K562 treated with DMSO at 1 percent for 4 hours (cell line): ENCODE data around the gene CETP. TPM values are rescaled to one million over a fixed set of nuclear protein-coding genes. Genes with fewer than 3 reads are reported as not detected.

Experiments used
- total RNA-seq: library from RNA; unstranded; fragments of 300-600 nt; gene quantifications from 2 replicates; pipeline ENCODE4 v1.2.3, GENCODE V29; 2022; ENCODE audit not compliant: insufficient read depth

Gene CETP
- not detected in 2 replicates for total RNA-seq

DNA sequence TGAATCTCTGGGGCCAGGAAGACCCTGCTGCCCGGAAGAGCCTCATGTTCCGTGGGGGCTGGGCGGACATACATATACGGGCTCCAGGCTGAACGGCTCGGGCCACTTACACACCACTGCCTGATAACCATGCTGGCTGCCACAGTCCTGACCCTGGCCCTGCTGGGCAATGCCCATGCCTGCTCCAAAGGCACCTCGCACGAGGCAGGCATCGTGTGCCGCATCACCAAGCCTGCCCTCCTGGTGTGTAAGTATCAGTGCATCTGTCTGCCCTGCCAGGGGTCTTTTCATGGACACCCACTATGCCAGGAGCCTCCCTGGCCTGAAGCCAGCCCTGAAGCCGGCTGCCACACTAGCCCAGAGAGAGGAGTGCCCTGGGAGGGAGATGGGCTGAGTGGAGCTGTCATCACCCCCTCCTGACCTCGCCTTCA lies at the start of gene CETP:
CETP (plus strand) TSS at position 100 of the 431 bp plus-strand sequence; CDS start at position 130, 30 bp downstream.

DNA sequence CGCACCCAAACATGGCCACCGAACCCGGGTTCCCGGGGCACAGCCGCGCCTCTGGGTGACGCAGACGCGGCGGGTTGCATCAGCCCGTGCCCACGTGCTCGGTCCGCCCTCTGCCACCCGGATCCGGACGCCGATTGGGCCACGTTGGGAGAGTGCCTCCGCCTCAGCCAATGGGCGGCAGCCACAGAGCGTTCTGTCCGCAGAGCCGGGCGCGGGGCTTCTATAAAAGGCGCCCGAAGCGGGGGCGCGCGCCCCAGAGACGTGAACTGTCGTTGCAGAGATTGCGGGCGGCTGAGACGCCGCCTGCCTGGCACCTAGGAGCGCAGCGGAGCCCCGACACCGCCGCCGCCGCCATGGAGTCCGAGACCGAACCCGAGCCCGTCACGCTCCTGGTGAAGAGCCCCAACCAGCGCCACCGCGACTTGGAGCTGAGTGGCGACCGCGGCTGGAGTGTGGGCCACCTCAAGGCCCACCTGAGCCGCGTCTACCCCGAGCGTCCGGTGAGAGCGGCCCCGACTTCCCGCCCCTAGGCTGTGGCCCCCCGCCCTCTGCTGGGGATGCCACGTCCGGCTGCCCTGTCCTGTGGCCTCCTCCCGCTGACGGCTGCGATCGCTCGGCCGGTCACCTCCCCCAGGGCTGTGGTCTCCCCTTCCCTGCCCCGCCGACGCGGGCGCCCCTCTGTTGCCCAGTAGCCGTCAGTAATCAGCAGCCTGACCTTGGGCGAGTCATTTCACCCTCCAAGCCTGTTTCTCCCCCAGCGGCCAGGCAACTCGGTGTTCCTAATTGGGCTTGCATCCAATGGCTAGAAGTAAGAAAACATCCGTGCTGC lies 29.6 kb upstream of the CETP start, which contains the start of gene HERPUD1:
HERPUD1 (plus strand) TSS at position 251 of the 829 bp plus-strand sequence; CDS start at position 354, 103 bp downstream.

DNA sequence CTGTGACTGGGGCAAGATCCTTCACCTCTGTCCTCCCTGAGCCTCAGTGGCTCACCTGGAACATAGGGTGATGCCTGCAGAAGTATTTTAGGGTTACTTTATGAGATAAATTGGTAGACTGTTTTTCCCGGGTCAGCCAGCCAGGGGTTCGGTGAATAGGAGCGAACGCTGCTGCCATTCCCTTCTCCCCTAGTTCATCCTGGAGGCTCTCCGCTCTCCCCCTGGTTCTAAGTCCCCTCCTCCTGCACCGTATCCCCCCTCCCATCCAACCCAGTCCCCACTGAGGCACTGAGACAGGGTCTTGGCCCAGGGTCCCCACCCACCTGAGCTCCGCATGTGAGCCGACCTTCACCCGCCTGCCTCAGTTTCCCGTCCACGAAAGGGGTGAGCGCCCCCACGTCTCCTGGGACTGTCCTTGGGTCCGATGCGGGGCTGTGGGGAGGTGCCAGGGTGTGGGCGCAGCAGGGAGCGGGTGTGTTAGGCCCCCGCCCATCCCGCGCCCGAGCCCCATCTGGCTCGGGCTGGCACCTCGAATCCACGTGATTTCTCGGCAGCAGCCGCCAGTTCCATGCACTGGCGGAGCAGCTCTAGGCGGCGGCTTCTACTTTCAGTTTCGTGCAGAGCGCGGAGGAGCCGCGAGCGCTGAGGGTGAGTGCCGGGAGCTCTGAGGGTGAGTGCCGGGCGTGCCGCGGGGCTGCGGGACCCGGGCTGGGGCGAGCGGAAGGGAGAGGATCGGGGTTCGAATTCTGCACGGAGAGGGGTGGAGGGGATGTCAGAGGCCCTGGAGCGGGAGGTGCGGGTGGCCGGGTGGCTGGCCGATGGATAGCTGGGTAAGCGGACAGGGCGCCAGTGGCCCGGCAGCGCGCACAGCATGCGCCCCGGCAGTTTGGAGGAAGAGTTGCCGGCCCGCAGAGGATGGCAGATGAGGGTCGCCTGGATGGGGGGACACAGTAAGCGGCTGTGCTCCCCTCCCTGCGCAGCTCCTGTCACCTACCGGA lies 27.5 kb downstream of the CETP start, which contains the start of gene NLRC5:
NLRC5 (plus strand) TSS at position 610 of the 998 bp plus-strand sequence. CDS start 31,156 bp downstream, outside the sequence.

Other genes with a start within 250 kb of the CETP start
- 55.8 and 61.2 TPM in 2 replicates for gene NUP93, start 231.8 kb upstream of the CETP start, total RNA-seq
- not detected in 2 replicates for gene SLC12A3, start 96.7 kb upstream of the CETP start, total RNA-seq
- 107 and 129 TPM in 2 replicates for gene HERPUD1, start 29.8 kb upstream of the CETP start, total RNA-seq
- gene NLRC5, start 27.6 kb downstream of the CETP start, total RNA-seq, result not detected in 2 replicates
- 20.9 and 22.7 TPM in 2 replicates for gene CPNE2, start 130.6 kb downstream of the CETP start, total RNA-seq
- gene PSME3IP1, start 224.1 kb downstream of the CETP start, total RNA-seq, result 59.2 and 65.6 TPM in 2 replicates
- 17.1 and 21.5 TPM in 2 replicates for gene RSPRY1, start 224.4 kb downstream of the CETP start, total RNA-seq